NB4 (cell line): ENCODE results near the gene DLG2.
"Not testable (repeated sequence)": the region's sequence is repeated elsewhere in the genome, so short reads cannot be mapped to it uniquely, and the experiment has no call there.

Source experiments
- DNase-seq: peaks from one replicate; pipeline ENCODE4 v3.0.0; 2010; ENCODE audit warnings: low read depth
- H3K4me3 ChIP-seq: one replicate; pipeline ENCODE4 v1.5.1; 2011; ENCODE audit warnings: mild to moderate bottlenecking, low read depth, low read length, moderate library complexity
- MYC ChIP-seq: IDR thresholded peaks from 2 replicates; pipeline ENCODE4 v1.6.1; 2011; ENCODE audit warnings: low read depth, low read length
- POLR2A ChIP-seq: IDR thresholded peaks from 2 replicates; pipeline ENCODE4 v1.6.1; 2011; ENCODE audit warnings: mild to moderate bottlenecking; ENCODE audit not compliant: insufficient read length; ENCODE audit errors: extremely low read depth
- TF ChIP-seq, protein P1 (sequence below): IDR thresholded peaks from 2 replicates; pipeline ENCODE4 v1.6.1; 2011; ENCODE audit warnings: low read depth, low read length
- TF ChIP-seq, protein P2 (sequence below): IDR thresholded peaks from one replicate; pipeline ENCODE4 v1.5.1; 2012; ENCODE audit warnings: low read depth, low read length

Gene DLG2

DNA sequence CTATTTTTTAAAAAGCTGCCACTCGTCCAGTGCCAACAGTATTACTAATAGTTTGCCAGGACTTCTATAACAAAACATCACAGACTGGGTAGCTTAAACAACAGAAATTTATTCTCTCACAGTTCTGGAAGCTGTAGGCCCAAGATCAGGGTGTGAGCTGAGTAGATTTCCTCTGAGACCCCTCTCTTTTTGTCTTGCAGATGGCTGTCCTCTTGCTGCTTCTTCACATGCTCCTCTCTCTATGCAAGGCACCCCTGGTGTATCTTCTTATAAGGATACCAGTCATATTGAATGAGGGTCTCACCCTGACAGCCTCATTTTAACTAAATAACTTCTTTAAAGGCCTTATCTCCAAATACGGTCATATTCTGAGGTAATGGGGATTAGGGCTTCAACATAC is 390.9 kb downstream of the DLG2 start:
- TF ChIP-seq, protein P1, sequence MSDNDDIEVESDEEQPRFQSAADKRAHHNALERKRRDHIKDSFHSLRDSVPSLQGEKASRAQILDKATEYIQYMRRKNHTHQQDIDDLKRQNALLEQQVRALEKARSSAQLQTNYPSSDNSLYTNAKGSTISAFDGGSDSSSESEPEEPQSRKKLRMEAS, result no peak
- no peak for TF ChIP-seq MYC
- no peak for TF ChIP-seq POLR2A
- TF ChIP-seq, protein P2, sequence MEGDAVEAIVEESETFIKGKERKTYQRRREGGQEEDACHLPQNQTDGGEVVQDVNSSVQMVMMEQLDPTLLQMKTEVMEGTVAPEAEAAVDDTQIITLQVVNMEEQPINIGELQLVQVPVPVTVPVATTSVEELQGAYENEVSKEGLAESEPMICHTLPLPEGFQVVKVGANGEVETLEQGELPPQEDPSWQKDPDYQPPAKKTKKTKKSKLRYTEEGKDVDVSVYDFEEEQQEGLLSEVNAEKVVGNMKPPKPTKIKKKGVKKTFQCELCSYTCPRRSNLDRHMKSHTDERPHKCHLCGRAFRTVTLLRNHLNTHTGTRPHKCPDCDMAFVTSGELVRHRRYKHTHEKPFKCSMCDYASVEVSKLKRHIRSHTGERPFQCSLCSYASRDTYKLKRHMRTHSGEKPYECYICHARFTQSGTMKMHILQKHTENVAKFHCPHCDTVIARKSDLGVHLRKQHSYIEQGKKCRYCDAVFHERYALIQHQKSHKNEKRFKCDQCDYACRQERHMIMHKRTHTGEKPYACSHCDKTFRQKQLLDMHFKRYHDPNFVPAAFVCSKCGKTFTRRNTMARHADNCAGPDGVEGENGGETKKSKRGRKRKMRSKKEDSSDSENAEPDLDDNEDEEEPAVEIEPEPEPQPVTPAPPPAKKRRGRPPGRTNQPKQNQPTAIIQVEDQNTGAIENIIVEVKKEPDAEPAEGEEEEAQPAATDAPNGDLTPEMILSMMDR, result no peak
- no peak for DNase-seq
- no peak overlapping the region for H3K4me3 ChIP-seq

DNA sequence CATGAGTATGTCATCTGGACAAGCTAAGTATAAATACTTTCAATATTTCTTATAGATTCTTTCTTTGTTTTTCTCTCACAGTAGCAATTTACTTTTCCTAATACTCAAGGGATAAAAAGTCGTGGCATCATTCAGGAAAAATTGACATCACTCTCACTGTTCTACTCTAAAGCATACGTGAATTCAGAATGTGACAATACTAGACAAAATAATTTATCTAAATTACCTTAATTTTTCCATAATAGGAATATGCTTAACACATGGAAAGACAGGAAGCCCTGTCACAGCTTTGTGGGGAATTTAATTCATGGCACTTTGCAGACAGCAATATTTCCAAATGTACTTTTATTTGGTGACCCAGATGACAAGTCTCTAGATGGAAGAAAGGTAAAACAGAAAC is 394.6 kb downstream of the DLG2 start:
- DNase-seq, result no peak
- H3K4me3 ChIP-seq, result no peak overlapping the region
- TF ChIP-seq, protein P1, result no peak
- no peak for TF ChIP-seq POLR2A
- TF ChIP-seq, protein P2, result no peak

- TF ChIP-seq MYC (no peak), POLR2A (no peak)
- TF ChIP-seq, protein P1, result no peak
- TF ChIP-seq, protein P2, result no peak
- no peak overlapping the region for H3K4me3 ChIP-seq
- no peak for DNase-seq
Measured at GRCh38 chr11:85231588-85231987, 395.6 kb downstream of the DLG2 start.

- DNase-seq, H3K4me3 ChIP-seq: not testable (repeated sequence)
Measured at GRCh38 chr11:85229723-85230122, 397.4 kb downstream of the DLG2 start.

GRCh38 chr11:85196968-85197367 is 430.2 kb downstream of the DLG2 start:
- TF ChIP-seq, protein P1, result no peak
- TF ChIP-seq, protein P2, result no peak
- TF ChIP-seq POLR2A, result no peak
- TF ChIP-seq MYC, result no peak
- DNase-seq, result no peak
- no peak overlapping the region for H3K4me3 ChIP-seq

DNA sequence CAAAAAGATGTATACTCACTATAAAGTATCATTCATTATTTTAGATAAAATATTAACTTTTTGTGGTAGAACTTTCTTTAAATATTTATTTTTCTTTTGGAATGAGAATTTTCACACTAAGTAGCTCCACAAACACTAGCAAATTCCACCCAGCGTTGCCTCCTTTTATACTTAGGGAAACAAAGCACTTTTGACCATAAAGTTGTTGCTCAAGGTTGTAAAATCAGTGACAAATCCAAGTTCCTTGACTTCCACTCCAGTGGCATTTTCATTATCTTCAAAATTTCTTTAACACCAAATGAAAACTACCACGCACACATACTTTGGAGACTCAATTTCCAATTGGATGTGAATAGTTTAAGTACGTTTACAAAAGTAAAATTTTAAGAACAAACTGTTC is 431.2 kb downstream of the DLG2 start:
- TF ChIP-seq, protein P2, result no peak
- TF ChIP-seq, protein P1, result no peak
- TF ChIP-seq MYC, result no peak
- TF ChIP-seq POLR2A, result no peak
- no peak overlapping the region for H3K4me3 ChIP-seq
- DNase-seq, result no peak

DNA sequence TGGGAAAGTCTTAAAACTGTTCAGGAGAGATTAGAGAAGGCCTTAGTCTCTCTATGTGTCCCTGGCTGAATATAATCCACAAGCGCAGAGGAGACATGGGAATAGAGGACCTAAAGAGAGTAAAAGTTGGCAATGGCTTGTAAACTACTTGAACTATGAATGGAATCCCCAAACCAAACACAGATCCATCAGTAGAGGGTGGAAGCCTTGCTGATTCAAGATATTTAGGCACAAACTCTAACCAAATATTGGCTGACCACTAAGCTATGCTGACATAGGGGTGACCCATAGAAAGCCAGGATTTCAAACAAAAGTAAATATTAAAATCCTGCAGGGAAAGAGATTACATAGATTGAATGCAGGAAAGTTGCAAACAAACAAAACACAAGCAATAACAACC is 439.2 kb downstream of the DLG2 start:
- no peak for TF ChIP-seq MYC
- TF ChIP-seq, protein P1, result no peak
- TF ChIP-seq, protein P2, result no peak
- no peak for TF ChIP-seq POLR2A
- no peak for DNase-seq
- H3K4me3 ChIP-seq, result no peak overlapping the region
